ENCODE measurements around the gene CNTFR.

CNTFR gene

GRCh38 chr9:34620061-34620994 is 30.8 kb upstream of the CNTFR start, which contains the start of gene DCTN3:
Gene DCTN3, minus strand, starts transcription at chr9:34620495. Its CDS starts 31 bp downstream, at chr9:34620464.
- DNase-seq (ENCODE audit: low read depth): peak; percentile 87

DNA sequence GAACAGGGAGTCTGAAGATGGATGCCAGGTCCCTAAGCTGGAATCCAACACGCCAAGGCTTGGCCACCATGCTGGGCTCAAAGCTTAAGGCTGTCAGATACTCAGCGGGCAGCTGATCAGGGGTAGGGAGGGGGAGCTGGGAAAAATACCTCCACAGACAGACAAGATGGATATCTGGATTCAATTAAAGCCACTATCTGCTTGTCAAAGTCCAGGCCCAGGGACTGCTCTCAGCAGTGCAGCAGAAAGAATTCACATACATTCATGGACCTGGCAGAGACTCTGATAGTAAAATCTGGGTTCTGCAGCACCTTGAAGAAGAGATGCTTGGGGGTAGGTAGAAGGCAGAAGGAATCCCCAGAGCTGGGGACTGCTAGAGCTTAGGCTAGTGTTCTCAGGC is 25.6 kb upstream of the CNTFR start:
- no peak for DNase-seq (ENCODE audit: low read depth)

GRCh38 chr9:34612788-34613390 is 23.4 kb upstream of the CNTFR start:
- DNase-seq (ENCODE audit: low read depth): peak; percentile 63

DNA sequence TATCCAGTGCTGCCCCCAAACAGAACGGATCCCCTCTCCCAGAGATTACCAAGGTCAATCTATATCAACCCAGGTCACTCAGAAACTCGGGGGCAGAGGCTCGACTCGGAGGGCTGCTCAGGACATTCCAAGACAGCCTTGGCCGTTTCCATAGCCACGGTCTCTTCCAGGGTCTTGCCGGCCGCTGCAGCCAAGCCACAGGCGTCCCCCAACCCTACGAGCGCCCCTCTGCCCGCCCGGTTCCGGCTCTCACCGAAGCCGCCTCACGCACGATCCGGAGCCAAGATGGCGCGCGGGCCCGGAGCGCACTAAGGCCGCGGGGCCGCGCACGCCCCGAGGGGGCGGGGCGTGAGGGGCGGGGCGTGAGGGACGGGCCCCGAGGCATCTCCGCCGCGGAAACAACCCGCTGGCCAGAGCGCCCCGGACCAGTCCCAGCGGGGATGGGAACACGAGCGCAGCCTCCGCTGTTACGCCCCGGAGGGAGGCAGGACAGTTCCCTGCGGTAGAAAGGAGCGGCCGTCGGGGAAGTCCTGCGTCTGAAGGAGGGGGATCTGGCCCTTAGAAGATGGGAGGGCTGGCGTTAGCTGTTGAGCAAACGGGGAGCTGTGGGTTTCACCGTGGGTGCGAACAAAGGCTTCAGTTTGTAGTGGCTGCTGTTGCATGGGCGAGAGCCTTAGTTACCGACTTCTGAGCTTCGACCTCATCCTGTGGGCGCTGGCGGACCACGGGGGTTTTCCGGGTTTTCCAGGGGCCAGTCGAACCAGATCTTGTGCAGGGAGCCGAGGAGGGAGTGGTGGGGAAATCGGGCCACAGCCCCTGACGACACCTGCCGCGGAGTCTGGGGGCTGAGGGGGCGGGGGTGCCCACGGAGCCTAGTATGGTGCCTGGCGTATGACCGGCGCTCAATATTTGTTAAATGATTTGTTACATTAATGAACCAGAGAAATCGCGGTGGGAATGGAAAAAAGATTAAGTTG is 22.6 kb upstream of the CNTFR start, which contains the start of gene RPP25L:
Gene RPP25L (minus strand): TSS at position 287 of the 977 bp plus-strand sequence. CDS start 801 bp downstream, outside the sequence.
- DNase-seq (ENCODE audit: low read depth): peak; percentile 83

GRCh38 chr9:34611251-34611810 is 21.8 kb upstream of the CNTFR start:
- no peak for DNase-seq (ENCODE audit: low read depth)

- DNase-seq (ENCODE audit: low read depth): no peak
Observed at GRCh38 chr9:34610434-34611206, 21.1 kb upstream of the CNTFR start.

- DNase-seq (ENCODE audit: low read depth): no peak
Observed at GRCh38 chr9:34607331-34607730, 17.8 kb upstream of the CNTFR start.

- DNase-seq (ENCODE audit: low read depth): no peak
Observed at GRCh38 chr9:34606905-34607304, 17.4 kb upstream of the CNTFR start.

DNA sequence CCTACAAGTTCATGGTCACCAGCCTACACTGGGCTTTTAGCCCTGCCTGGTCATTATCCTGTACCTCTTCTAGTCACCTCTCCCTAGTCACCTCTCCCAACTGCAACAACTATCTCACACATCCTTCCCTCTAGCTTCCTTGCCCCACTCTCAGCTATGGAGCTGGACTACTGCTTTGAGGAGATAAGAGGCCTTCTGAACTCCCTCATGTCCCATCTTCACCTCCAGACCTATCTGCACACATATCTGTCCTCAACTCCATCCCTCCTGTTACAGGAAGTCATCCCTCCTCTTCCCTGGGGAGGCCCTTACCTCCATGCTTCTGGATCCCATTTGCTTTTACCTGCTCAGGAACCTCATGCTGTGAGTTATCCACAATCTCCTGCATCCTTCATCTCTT is 16.7 kb upstream of the CNTFR start:
- DNase-seq (ENCODE audit: low read depth): no peak

DNA sequence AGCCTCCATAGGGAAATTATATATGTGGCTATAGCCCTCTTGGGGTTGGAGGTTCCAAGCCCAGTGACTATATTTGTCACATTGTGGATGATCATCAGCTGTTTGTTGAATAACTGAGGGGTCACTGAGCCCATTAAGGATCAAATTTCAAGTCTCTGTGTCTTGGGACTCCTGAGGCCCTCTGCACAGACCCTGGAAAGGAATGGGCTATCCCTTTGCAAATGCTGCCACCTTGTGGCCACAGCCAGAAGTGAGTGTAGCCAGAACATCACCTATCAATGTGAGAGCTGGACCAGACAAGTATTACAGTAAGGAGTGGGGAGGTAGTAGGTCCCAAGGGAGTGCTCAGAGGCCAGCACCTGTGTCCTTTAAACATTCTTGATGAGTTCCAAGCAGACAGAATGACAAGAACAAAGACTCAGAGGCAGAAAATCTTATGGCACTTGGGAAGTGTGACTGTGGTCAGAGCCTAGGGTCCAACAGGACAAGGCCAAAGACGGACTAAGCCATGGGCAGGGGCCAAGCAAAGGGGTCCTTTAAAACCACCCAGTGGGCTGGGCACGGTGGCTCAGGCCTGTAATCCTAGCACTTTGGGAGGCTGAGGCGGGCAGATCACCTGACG is 14.2 kb upstream of the CNTFR start:
- DNase-seq (ENCODE audit: low read depth): peak; percentile 74

DNA sequence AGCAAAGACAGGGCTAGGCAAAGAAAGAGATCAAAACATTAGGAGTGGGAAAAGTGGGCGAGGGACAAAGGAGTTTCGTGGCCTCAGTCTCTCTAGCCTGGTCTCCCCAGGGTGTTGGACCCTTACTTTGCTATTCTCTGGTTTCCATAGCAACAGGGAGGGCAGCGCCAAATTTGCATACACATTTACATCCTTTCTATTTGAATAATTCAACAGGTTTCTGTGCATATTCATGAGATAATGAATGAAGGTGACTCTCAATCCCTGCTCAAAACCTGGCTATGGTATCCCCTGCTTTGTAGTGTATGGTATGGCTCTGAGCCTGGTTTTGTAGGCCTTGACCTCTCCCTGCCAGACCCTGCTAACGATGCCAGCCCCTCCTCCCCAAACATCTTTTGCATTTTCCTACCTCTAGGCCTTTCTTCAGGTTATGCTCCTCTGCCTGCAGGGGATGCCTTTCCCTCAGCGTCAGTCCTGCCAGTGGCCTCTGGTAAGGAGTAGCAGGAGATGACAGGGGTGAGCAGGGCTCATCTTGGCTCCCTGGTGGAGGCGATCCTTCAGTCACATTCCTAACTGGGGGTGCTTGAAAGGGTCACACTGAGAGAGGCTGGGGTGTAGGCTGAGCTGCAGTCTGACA is 12.5 kb upstream of the CNTFR start:
- DNase-seq (ENCODE audit: low read depth): no peak

GRCh38 chr9:34600908-34601307 is 11.4 kb upstream of the CNTFR start:
- no peak for DNase-seq (ENCODE audit: low read depth)

- DNase-seq (ENCODE audit: low read depth): no peak
Observed at GRCh38 chr9:34599546-34599945, 10.0 kb upstream of the CNTFR start.

DNA sequence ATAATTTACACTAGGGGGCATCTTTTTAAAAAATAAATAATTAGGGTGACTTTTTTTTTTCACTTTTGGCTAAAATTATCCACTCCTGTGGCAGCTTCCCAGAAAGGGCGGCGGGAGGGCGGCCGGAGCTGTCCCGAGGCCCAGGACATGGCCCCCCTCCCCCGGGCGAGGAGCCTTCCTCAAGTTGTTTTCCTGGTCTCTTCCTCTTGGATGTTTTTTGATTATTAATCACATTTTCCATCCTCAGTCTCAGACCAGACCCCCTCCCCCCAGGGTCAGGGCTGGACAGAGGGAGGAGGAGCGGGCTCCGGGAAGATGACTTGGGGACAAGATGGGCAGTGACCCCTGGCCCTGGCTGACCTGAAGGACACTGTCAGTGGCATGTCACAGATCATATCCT is 4.7 kb upstream of the CNTFR start:
- DNase-seq (ENCODE audit: low read depth): no peak

DNA sequence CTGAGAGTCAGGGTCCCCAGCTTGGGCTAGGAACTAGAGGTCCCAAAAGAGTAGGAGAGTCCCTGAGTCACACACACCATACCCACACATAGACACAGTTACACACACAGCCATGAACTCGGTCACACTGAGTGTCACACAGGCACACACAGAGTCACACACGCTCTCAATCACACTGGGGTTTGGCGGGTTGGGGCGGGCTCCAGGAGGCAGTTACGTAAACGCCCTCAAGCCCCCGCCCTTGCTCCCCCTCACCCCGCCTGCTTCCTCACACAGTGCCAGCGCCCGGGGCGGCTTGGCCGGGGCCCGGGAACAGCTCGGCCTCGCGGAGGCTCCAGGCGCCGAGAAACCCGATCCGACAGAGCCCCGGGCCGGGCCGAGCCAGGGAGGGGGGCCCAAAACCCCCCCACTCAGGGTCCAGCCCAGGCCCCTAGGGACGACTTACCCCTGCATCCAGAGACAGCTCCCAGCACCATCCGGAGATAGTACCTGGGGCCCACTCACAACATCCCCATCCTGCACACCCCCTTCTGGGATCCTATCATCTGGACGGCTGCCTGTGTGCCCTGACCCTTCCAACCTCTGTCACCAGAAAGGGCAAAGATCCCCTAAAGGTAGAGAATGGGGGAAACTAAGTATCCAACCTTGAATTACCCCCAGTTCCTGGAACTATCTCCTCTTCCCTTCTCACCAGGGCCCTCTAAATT is 3.5 kb upstream of the CNTFR start:
- no peak for DNase-seq (ENCODE audit: low read depth)

DNA sequence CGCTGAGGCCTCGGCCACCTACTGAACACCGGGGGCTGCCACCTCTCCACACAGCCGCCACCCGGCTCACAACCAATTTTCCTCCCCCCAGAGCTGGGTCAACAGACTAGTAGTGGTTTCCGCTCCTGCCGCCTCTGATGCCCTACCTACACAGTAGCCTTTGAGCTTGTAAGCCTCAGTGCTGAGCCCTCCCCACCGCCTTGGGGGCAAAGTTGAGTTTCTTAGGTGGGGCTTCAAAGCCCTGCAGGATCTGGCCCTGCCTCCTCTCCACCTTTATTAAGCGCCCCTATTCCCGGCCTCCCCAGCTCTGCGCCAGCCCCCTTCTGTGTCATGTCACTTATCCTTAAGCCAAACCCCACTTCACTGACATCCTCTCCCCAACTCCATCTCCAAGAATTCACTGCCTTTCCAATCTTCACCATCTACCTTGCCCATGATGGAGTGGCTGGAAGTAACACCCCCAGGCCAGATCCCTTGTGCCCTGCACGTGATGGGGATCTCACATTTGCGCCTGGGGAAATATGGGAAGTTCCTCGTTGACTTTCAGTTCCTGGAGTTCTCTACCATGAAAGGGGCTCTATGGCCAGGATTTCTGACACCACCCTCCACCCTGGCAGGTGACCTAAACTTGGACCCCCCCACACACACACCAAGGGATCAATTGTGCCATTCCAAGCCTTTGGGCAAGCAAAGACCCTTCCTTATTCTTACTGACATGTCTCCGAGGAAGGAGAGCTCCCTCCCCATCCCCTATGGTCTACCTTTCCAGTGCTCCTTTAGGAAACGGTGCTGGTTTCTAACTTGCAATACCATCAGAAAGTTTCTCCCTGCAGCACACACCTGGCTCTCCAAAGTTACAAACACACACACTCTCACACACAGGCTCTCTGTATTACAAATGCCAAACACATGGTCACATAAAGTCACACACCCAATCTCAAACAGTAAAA is 2.7 kb upstream of the CNTFR start:
- DNase-seq (ENCODE audit: low read depth): no peak

- DNase-seq (ENCODE audit: low read depth): peak; percentile 71
Observed at GRCh38 chr9:34591248-34591916, 1.9 kb upstream of the CNTFR start.

Data from activated T-cell treated with anti-CD3 and anti-CD28 coated beads for 24 hours (primary cell).